GM12891 (cell line): ENCODE measurements around the gene NEK6. TPM values are rescaled to one million over a fixed set of nuclear protein-coding genes. Genes with fewer than 3 reads are reported as not detected.

Experiments used
- DNase-seq: peaks from one replicate; pipeline ENCODE4 v3.0.0; 2011; ENCODE audit warnings: low spot score; ENCODE audit not compliant: insufficient read length
- FAIRE-seq: peaks from 2 replicates; lab custom pipeline; 2011; peaks lifted over from hg19 to GRCh38; lab: Jason Lieb, UNC
- PAX5 ChIP-seq: IDR thresholded peaks from 2 replicates; pipeline ENCODE4 v1.6.1; 2011; ENCODE audit warnings: low read length, moderate library complexity, mild to moderate bottlenecking; ENCODE audit not compliant: insufficient read depth, severe bottlenecking
- POLR2A ChIP-seq: IDR thresholded peaks from 2 replicates; pipeline ENCODE4 v1.6.1; 2011; ENCODE audit warnings: low read depth, low read length, control low read depth
- POLR2AphosphoS5 ChIP-seq: IDR thresholded peaks from 2 replicates; pipeline ENCODE4 v1.6.1; 2011; ENCODE audit warnings: low read depth, low read length, control low read depth
- POU2F2 ChIP-seq: IDR thresholded peaks from 2 replicates; pipeline ENCODE4 v1.6.1; 2011; ENCODE audit warnings: low read depth, mild to moderate bottlenecking, control low read depth, low read length, moderate library complexity
- SPI1 ChIP-seq: IDR thresholded peaks from 2 replicates; pipeline ENCODE4 v1.6.1; 2011; ENCODE audit warnings: low read depth, low read length, control low read depth
- TAF1 ChIP-seq: IDR thresholded peaks from 2 replicates; pipeline ENCODE4 v1.6.1; 2011; ENCODE audit warnings: low read depth, low read length, control low read depth
- polyA plus RNA-seq: library from polyadenylated mRNA; unstranded; fragments of >200 nt; gene quantifications from one replicate; pipeline ENCODE4 v1.2.1, GENCODE V29; 2012; ENCODE audit warnings: low read depth, missing spikeins, inconsistent platforms; ENCODE audit not compliant: missing spikeins

Gene NEK6
- 117 TPM for polyA plus RNA-seq

GRCh38 chr9:124257844-124258606, at the start of gene NEK6:
Gene NEK6, plus strand, starts transcription at chr9:124257949. Its CDS starts 44,016 bp downstream, at chr9:124301965.
- FAIRE-seq (peak; percentile 31), DNase-seq (peak; percentile 52)
- TF ChIP-seq POLR2A (peak; percentile 50; the same call in 1 of the 2 replicates), POLR2AphosphoS5 (peak; percentile 42; the same call in 1 of the 2 replicates), POU2F2 (no peak)

DNA sequence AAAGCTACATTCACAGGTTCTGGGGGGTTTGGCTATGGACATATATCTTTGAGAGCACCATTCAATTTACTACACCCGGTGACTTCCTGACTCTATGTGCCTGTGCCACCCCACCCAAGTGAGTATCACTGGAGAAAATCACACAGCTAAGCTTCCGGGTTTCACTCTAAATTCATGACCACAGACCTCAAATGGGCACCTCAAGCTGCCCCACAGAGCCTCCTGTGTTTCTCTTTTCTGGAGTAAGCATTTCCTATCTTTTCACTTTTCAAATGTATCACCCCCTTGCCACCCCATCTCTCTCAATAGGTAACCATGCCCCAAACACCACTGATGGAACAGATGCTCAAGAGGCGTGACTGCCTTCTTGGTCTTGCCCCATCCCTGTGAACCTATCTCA, 49.2 kb upstream of the NEK6 start:
- TF ChIP-seq POLR2A: no peak
- no peak for TF ChIP-seq POLR2AphosphoS5
- no peak for TF ChIP-seq POU2F2
- no peak for TF ChIP-seq PAX5
- no peak for TF ChIP-seq TAF1
- no peak for TF ChIP-seq SPI1
- FAIRE-seq (peak; percentile 45), DNase-seq (no peak)

DNA sequence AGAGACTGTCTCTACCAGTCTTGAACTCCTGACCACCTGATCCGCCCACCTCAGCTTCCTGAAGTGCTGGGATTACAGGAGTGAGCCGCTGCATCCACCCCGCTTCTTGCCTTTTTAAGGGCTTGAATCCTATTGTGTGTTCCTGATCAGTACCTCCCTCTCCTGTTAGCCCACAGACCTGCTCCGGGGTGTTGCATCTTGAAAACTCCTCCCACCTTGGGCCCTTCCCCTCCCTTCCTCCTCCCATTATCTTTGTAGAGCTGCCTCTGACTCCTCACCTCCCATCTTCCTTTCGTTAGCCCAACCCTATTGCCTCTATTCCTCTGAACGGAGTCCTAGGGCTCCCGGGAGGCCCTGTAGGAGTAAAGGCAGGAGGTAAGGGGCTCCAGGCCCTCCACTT, 48.5 kb upstream of the NEK6 start:
- no peak for DNase-seq
- no peak for TF ChIP-seq POLR2A
- TF ChIP-seq POU2F2: no peak
- no peak for TF ChIP-seq SPI1
- TF ChIP-seq PAX5: no peak
- no peak for TF ChIP-seq TAF1
- TF ChIP-seq POLR2AphosphoS5: no peak
- FAIRE-seq: no peak

DNA sequence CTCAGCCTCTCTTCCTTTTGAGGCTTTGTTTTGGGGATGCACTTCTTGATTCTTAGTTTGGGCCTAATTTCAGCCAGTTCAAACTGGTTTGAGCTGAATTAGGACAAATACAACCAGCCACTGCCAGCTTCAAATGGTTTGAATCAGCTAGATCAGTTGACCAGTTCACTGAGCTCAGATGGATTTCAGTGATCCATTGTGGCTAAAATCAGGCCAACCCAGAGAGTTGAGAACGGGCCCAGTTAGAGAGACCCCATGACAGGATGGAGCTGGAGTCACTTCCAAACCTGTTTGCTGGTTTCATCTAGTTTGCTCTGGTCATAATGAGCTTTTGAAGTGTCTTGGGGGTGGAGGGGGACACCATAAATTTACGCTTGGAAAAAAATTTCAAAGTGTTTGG, 48.0 kb upstream of the NEK6 start:
- no peak for TF ChIP-seq TAF1
- no peak for TF ChIP-seq POLR2A
- TF ChIP-seq POU2F2: no peak
- no peak for TF ChIP-seq SPI1
- TF ChIP-seq PAX5: no peak
- no peak for TF ChIP-seq POLR2AphosphoS5
- FAIRE-seq (peak; percentile 5), DNase-seq (no peak)

DNA sequence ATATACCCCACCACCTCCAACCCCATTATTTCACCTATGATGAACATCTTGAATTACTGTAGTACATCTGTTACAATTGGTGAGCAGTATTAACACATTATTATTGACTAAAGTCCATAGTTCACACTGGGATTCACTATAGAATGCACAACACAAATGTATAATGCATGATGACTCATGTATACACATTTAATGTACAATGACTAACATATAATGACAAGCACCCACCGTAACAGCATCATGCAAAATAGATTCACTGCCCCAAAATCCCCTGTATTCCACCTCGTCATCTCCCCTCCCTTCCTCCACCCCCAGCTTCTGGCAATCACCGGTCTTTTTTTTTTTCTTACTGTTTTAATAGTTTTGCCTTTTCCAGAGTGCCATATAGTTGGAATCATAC, 47.1 kb upstream of the NEK6 start:
- TF ChIP-seq SPI1 (no peak), POU2F2 (peak; percentile 84), PAX5 (peak; percentile 10)
- FAIRE-seq: no peak
- no peak for DNase-seq

DNA sequence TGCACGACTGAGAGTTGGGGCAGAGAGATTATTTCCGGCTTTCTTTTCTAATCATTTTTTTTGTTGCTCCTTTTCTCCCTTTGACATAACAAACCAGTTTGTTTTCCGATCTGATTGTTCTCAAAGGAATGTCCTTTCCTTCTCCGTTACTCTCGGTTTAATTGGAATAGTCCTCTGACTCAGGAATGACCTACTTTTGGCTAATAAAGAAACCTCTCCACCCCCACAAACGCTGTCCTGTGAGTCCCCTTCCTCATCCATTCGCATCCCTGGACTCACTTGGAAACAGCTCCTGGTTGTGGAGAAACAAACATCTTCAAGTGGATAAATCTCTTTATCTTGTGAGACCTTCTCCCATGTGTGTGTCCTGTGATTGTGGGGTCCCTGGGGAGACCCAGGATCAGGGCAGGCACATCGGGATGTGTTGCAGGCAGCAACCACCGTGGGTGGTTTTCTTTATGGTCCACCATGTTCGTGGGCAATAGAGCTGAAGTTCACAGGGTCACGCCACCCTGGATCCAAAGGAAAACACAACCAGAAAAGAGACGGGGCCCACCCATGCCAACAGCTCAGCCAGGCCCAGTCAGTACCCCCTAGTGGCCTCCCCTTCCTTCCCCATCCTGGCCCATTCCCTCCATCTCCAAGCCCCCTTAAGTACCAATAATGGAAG, 45.2 kb upstream of the NEK6 start:
- TF ChIP-seq TAF1: no peak
- no peak for TF ChIP-seq PAX5
- no peak for TF ChIP-seq POLR2AphosphoS5
- TF ChIP-seq POLR2A: no peak
- no peak for TF ChIP-seq POU2F2
- no peak for TF ChIP-seq SPI1
- FAIRE-seq (no peak), DNase-seq (no peak)

DNA sequence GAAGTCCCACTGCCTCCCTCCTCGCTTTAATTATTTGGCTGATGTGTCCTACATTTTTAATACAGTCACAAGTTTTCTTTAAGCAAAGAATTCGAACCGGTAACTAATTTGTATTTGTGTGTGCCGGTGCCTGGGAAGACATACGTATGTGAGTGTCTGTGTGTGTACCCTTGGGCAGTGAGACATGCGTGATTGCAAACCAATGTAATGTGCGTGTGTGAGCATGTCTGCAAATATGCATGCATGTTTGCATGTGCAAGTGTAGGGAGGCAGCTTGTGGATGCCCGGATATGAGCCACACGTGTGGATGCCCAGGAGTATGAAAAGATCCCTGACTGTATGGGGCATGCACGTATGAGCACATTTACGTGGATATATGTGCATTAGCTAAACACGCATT, 44.4 kb upstream of the NEK6 start:
- FAIRE-seq: peak; percentile 70
- DNase-seq: no peak
- no peak for TF ChIP-seq POLR2AphosphoS5
- no peak for TF ChIP-seq TAF1
- no peak for TF ChIP-seq POU2F2
- no peak for TF ChIP-seq POLR2A
- no peak for TF ChIP-seq SPI1
- no peak for TF ChIP-seq PAX5

DNA sequence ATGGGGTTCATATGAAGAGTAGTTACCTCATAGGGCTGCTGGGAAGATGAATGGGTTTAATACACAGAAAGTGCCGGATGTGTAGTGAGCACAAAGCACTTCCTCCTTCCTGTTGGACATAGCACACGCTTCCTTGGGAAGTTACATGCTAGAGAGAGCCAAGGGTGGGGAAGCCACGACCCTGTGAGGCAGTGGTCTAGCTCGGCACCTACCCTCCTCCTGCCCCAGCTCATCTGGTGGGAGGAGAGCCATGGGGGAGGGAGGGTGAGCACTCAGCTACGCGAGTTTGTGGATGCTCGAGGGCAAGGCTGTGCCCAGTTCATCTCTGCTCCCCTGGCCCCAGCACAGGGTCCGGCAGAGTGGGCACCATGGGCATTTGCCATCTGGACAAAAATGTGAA, 43.6 kb upstream of the NEK6 start:
- TF ChIP-seq SPI1: peak; percentile 66
- TF ChIP-seq POLR2A: no peak
- no peak for DNase-seq
- no peak for FAIRE-seq

DNA sequence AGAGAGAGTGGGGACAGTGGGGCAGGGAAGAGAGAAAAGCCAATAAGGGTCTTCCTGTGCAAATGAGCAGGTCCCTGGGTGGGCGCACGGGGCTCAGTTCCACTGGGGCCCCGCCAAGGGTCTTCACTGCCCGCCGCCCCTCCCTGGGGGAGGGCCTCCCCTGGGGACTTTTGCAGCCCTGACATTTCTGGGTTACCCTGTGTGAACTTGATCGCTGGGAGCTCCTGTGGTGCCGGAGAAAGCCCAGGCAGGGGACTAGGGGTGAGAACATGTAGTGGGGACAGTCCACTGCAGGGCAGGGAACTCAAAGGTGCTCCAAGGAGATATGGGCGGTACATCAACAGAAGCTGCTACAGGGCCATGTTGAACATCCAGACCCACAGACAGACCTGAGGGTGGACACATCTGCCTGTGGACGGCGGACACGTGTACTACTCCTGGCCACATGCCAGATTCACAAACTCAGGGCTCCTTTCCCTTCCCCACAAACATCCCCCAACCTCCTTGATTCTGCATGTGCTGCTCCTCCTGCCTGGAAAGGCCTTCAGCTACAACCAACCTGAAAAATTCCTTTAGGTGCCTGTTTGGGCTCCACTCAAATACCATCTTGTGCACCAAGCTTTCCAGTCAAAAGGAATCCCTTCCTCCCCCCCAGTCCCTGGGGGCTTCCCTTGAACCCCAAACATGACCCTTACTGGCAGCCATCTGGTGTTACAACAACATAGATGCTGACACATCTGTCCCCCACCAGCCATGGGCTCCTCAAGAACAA, 43.0 kb upstream of the NEK6 start:
- TF ChIP-seq PAX5: no peak
- TF ChIP-seq POLR2AphosphoS5: no peak
- no peak for TF ChIP-seq POLR2A
- no peak for TF ChIP-seq POU2F2
- no peak for TF ChIP-seq TAF1
- no peak for TF ChIP-seq SPI1
- no peak for FAIRE-seq
- no peak for DNase-seq
